ENCODE results near the gene AATK.
A peak's percentile ranks its signal among the peaks of the same experiment; 100 is the strongest.

Gene AATK

GRCh38 chr17:81207610-81208581, 41.9 kb upstream of the AATK start:
- Histone ChIP-seq H3K4me3 (ENCODE audit: insufficient read length, low read depth) (no peak overlapping the region), H3K27me3 (ENCODE audit: insufficient read depth, insufficient read length) (no peaks in the 10 kb centered on the region), H3K9ac (ENCODE audit: insufficient read length, low read depth) (no peak overlapping the region), H3K9me3 (ENCODE audit: insufficient read depth, low read length) (no peaks in the 10 kb centered on the region), H3K36me3 (ENCODE audit: insufficient read depth, insufficient read length, low read length) (peaks cover 37% of the 10 kb centered on the region), H3K4me1 (ENCODE audit: insufficient read depth, insufficient read length) (peaks cover 11% of the 10 kb centered on the region)
- DNase-seq (ENCODE audit: low read depth, low spot score): no peak
- no peak for TF ChIP-seq SUZ12 (IDR thresholded peaks at IDR 0.05; ENCODE audit: extremely low read depth, insufficient read depth, insufficient read length)
- no peak for TF ChIP-seq YY1 (IDR thresholded peaks at IDR 0.05; ENCODE audit: insufficient read depth, insufficient read length)
- no peak for TF ChIP-seq ZNF274 (IDR thresholded peaks at IDR 0.05; ENCODE audit: low read depth, low read length)

- peaks cover 11% of the 10 kb centered on the region for H3K4me1 ChIP-seq (ENCODE audit: insufficient read depth, insufficient read length)
- no peak for TF ChIP-seq SUZ12 (IDR thresholded peaks at IDR 0.05; ENCODE audit: extremely low read depth, insufficient read depth, insufficient read length)
- TF ChIP-seq YY1 (IDR thresholded peaks at IDR 0.05; ENCODE audit: insufficient read depth, insufficient read length): no peak
- TF ChIP-seq ZNF274 (IDR thresholded peaks at IDR 0.05; ENCODE audit: low read depth, low read length): no peak
- no peak overlapping the region for H3K9ac ChIP-seq (ENCODE audit: insufficient read length, low read depth)
Measured at GRCh38 chr17:81206657-81207056, 40.6 kb upstream of the AATK start.

GRCh38 chr17:81206166-81206565, 40.1 kb upstream of the AATK start:
- Histone ChIP-seq H3K9me3 (ENCODE audit: insufficient read depth, low read length) (no peaks in the 10 kb centered on the region), H3K27me3 (ENCODE audit: insufficient read depth, insufficient read length) (no peaks in the 10 kb centered on the region), H3K9ac (ENCODE audit: insufficient read length, low read depth) (no peak overlapping the region), H3K4me1 (ENCODE audit: insufficient read depth, insufficient read length) (peaks cover 11% of the 10 kb centered on the region), H3K4me3 (ENCODE audit: insufficient read length, low read depth) (no peak overlapping the region), H3K36me3 (ENCODE audit: insufficient read depth, insufficient read length, low read length) (peaks cover 35% of the 10 kb centered on the region)
- DNase-seq (ENCODE audit: low read depth, low spot score): no peak
- TF ChIP-seq SUZ12 (IDR thresholded peaks at IDR 0.05; ENCODE audit: extremely low read depth, insufficient read depth, insufficient read length) (no peak), ZNF274 (IDR thresholded peaks at IDR 0.05; ENCODE audit: low read depth, low read length) (no peak), YY1 (IDR thresholded peaks at IDR 0.05; ENCODE audit: insufficient read depth, insufficient read length) (no peak)

More at GRCh38 chr17:81206657-81207056, 40.6 kb upstream of the AATK start:
- Histone ChIP-seq H3K9me3 (ENCODE audit: insufficient read depth, low read length) (no peaks in the 10 kb centered on the region), H3K27me3 (ENCODE audit: insufficient read depth, insufficient read length) (no peaks in the 10 kb centered on the region), H3K4me3 (ENCODE audit: insufficient read length, low read depth) (no peak overlapping the region), H3K36me3 (ENCODE audit: insufficient read depth, insufficient read length, low read length) (peaks cover 35% of the 10 kb centered on the region)
- DNase-seq (ENCODE audit: low read depth, low spot score): no peak

GRCh38 chr17:81204578-81204977, 38.6 kb upstream of the AATK start:
- Histone ChIP-seq H3K9ac (ENCODE audit: insufficient read length, low read depth) (no peak overlapping the region), H3K4me3 (ENCODE audit: insufficient read length, low read depth) (no peak overlapping the region), H3K36me3 (ENCODE audit: insufficient read depth, insufficient read length, low read length) (peaks cover 40% of the 10 kb centered on the region), H3K4me1 (ENCODE audit: insufficient read depth, insufficient read length) (peaks cover 14% of the 10 kb centered on the region), H3K9me3 (ENCODE audit: insufficient read depth, low read length) (no peaks in the 10 kb centered on the region), H3K27me3 (ENCODE audit: insufficient read depth, insufficient read length) (no peaks in the 10 kb centered on the region)
- DNase-seq (ENCODE audit: low read depth, low spot score): no peak
- TF ChIP-seq SUZ12 (IDR thresholded peaks at IDR 0.05; ENCODE audit: extremely low read depth, insufficient read depth, insufficient read length): no peak
- no peak for TF ChIP-seq YY1 (IDR thresholded peaks at IDR 0.05; ENCODE audit: insufficient read depth, insufficient read length)
- TF ChIP-seq ZNF274 (IDR thresholded peaks at IDR 0.05; ENCODE audit: low read depth, low read length): no peak

GRCh38 chr17:81203136-81203535, 37.1 kb upstream of the AATK start:
- H3K4me3 ChIP-seq (ENCODE audit: insufficient read length, low read depth): no peak overlapping the region
- TF ChIP-seq YY1 (IDR thresholded peaks at IDR 0.05; ENCODE audit: insufficient read depth, insufficient read length) (no peak), ZNF274 (IDR thresholded peaks at IDR 0.05; ENCODE audit: low read depth, low read length) (no peak), SUZ12 (IDR thresholded peaks at IDR 0.05; ENCODE audit: extremely low read depth, insufficient read depth, insufficient read length) (no peak)
- H3K36me3 ChIP-seq (ENCODE audit: insufficient read depth, insufficient read length, low read length): peaks cover 48% of the 10 kb centered on the region
- peaks cover 14% of the 10 kb centered on the region for H3K4me1 ChIP-seq (ENCODE audit: insufficient read depth, insufficient read length)
- DNase-seq (ENCODE audit: low read depth, low spot score): no peak
- no peaks in the 10 kb centered on the region for H3K9me3 ChIP-seq (ENCODE audit: insufficient read depth, low read length)
- H3K27me3 ChIP-seq (ENCODE audit: insufficient read depth, insufficient read length): no peaks in the 10 kb centered on the region
- H3K9ac ChIP-seq (ENCODE audit: insufficient read length, low read depth): peak overlapping the region; percentile 10

GRCh38 chr17:81202318-81202717, 36.3 kb upstream of the AATK start:
- TF ChIP-seq SUZ12 (IDR thresholded peaks at IDR 0.05; ENCODE audit: extremely low read depth, insufficient read depth, insufficient read length) (no peak), ZNF274 (IDR thresholded peaks at IDR 0.05; ENCODE audit: low read depth, low read length) (no peak), YY1 (IDR thresholded peaks at IDR 0.05; ENCODE audit: insufficient read depth, insufficient read length) (no peak)
- Histone ChIP-seq H3K4me1 (ENCODE audit: insufficient read depth, insufficient read length) (peaks cover 11% of the 10 kb centered on the region), H3K9me3 (ENCODE audit: insufficient read depth, low read length) (no peaks in the 10 kb centered on the region), H3K36me3 (ENCODE audit: insufficient read depth, insufficient read length, low read length) (peaks cover 50% of the 10 kb centered on the region), H3K9ac (ENCODE audit: insufficient read length, low read depth) (no peak overlapping the region), H3K4me3 (ENCODE audit: insufficient read length, low read depth) (no peak overlapping the region), H3K27me3 (ENCODE audit: insufficient read depth, insufficient read length) (no peaks in the 10 kb centered on the region)
- DNase-seq (ENCODE audit: low read depth, low spot score): no peak

Measured in NT2/D1 (cell line).